CD4-positive, alpha-beta T cell treated with Interleukin-15 for 1 hour (primary cell): ENCODE measurements around the gene AKAP12.
"Not testable (repeated sequence)": the region's sequence is repeated elsewhere in the genome, so short reads cannot be mapped to it uniquely, and the experiment has no call there.

ENCODE experiments used
- DNase-seq: peaks from one replicate; pipeline ENCODE4 v3.0.0-alpha.2; 2020

AKAP12 gene

DNA sequence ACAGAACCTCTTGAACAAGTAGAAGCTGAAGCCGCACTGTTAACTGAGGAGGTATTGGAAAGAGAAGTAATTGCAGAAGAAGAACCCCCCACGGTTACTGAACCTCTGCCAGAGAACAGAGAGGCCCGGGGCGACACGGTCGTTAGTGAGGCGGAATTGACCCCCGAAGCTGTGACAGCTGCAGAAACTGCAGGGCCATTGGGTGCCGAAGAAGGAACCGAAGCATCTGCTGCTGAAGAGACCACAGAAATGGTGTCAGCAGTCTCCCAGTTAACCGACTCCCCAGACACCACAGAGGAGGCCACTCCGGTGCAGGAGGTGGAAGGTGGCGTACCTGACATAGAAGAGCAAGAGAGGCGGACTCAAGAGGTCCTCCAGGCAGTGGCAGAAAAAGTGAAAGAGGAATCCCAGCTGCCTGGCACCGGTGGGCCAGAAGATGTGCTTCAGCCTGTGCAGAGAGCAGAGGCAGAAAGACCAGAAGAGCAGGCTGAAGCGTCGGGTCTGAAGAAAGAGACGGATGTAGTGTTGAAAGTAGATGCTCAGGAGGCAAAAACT lies 111.5 kb downstream of the AKAP12 start:
- DNase-seq, result no peak

DNA sequence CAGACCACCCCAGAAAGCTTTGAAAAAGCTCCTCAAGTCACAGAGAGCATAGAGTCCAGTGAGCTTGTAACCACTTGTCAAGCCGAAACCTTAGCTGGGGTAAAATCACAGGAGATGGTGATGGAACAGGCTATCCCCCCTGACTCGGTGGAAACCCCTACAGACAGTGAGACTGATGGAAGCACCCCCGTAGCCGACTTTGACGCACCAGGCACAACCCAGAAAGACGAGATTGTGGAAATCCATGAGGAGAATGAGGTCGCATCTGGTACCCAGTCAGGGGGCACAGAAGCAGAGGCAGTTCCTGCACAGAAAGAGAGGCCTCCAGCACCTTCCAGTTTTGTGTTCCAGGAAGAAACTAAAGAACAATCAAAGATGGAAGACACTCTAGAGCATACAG lies 112.0 kb downstream of the AKAP12 start:
- no peak for DNase-seq

DNA sequence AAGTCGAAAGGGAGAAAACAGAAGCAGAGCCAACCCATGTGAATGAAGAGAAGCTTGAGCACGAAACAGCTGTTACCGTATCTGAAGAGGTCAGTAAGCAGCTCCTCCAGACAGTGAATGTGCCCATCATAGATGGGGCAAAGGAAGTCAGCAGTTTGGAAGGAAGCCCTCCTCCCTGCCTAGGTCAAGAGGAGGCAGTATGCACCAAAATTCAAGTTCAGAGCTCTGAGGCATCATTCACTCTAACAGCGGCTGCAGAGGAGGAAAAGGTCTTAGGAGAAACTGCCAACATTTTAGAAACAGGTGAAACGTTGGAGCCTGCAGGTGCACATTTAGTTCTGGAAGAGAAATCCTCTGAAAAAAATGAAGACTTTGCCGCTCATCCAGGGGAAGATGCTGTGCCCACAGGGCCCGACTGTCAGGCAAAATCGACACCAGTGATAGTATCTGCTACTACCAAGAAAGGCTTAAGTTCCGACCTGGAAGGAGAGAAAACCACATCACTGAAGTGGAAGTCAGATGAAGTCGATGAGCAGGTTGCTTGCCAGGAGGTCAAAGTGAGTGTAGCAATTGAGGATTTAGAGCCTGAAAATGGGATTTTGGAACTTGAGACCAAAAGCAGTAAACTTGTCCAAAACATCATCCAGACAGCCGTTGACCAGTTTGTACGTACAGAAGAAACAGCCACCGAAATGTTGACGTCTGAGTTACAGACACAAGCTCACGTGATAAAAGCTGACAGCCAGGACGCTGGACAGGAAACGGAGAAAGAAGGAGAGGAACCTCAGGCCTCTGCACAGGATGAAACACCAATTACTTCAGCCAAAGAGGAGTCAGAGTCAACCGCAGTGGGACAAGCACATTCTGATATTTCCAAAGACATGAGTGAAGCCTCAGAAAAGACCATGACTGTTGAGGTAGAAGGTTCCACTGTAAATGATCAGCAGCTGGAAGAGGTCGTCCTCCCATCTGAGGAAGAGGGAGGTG lies 112.9 kb downstream of the AKAP12 start:
- no peak for DNase-seq

DNA sequence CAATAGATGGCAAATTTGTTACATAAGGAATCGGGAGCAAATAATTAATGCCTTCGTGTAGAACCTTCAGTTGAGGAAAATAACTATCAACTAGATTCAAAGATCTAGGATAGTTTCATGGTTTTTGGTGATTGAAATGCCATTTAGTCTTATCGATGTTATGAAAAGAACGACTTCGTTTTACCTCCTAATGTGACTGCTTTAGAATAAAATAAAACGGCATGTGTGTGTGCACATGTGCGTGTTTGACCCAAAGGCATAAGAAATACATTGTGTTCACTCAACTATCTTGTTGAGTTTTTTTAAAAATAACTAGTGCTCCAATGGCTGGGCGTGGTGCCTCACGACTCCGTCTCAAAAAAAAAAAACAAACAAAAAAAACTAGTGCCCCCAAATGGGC lies 114.0 kb downstream of the AKAP12 start:
- no peak for DNase-seq

DNA sequence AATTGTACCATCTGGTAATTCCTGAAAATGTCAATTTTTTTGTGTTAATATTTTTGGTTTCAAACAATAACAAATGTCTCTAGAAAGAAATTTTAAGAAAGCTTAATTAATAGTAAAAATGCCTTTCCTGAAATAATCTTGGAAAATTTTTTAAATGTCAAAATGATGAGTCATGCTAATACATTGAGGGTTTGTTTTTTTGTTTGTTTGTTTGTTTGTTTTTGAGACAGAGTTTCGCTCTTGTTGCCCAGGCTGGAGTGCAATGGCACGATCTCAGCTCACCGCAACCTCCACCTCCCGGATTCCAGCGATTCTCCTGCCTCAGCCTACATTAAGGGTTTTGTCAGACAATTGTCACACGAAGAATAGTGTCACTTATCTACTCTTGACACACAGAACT lies 117.2 kb downstream of the AKAP12 start:
- not testable (repeated sequence) for DNase-seq

DNA sequence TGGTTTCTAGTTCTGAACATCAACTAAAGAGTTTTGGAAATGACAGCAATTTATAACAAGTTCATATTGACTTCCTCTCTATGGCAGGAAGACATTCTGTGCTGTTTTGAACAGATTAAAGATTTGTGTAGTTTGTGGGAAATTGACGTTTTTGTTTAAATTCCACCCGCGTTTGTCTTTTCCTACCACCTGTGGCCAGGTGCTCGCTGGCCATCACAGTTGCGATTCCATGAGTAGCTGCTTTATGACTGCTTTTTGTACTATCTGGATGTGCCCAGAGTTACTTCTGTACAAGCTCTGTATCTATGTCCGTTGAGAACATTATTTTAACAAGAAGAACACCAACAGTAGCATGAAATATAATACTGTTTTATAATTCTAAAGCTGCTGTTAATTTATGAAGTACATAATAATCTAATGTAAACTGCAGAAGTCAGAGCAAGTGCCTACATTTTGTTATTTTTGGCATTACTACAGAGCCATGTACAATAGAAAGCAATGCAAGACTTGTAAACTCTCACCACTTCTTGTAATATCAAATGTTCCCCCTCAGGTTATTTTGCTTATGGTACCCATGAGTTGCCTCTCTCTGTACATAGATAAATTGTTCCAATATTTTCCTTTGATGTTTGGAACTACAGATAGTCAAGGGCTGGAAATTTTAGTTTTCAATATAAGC lies 118.1 kb downstream of the AKAP12 start:
- no peak for DNase-seq

DNA sequence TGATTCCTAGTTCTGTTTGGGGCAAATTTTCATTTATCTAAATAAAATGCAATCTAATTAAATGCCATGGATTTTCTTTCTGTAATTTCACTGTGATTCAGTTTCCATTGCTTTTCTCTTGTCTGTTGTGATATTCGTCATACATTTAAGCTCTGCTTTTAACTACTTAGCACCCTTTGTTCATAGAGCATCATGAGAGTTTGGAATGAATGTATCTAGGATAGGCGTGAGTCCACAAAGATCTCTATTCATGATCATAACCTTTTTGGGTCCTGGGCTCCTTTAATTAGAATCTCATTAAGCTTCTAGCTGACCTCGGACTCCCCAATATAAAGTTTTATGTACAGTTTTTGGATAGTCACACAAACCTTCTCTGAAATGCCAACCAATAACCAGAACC lies 118.7 kb downstream of the AKAP12 start:
- no peak for DNase-seq

DNA sequence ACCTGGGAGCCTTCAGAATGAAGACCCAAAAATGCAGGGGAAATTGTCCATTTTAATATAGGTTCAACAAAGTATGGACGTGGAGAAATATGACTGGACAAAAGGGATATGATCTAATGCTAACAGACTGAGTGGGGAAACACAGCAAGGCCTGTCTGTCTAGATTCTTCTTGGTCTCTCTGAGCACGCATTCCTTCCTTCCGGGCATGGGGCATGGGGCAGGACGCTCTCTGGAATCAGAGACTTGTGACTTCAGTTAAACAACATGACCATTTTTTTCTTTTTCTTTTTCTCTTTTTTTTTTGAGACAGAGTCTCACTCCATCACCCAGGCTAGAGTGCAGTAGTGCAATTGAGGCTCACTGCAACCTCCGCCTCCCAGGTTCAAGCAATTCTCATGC lies 119.7 kb downstream of the AKAP12 start:
- DNase-seq, result no peak

DNA sequence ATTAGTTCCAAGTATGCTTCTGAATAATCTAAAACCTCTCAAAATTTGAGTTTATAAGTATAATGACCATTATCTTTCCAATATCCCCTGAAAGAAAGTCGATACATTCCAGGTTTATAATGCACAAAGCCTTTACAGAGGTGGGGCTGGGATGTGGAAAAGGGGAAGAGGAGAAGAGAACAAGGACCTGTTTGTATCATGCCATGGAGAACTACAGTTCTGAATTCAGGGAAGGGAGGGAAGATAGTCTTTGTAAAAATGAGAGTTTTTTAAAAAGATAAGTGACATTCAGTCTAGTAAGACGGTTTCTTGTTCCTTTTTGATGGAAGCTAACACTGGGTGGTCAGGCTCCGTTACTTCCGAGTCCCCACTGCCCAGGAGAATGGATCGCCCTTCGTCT lies 125.5 kb downstream of the AKAP12 start:
- no peak for DNase-seq

DNA sequence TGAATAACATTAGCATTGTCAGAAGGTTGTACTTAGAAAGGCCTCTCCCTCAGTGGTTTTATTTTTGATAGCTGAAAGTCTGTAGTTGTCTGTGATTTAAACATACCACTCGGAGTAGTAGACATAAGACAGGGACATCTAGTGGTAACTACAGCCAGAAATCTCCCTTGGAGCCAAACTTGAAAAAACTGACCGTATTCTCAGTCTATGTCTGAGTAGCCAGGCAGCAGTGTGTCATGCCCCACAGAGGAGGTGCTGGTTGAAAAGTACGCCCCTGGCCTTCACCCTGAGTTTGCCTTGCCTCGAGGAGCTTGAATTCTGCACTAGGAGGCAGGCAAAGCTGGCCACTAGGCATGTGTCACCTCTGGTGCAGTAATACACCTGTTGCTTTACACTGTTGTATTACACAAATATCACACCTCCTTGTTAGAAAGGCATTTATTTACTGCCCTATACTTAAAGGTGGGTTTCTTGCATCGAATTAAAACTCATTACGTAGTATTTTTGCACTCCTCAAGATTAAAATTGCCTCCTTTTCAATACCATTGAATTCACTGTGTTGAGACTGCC lies 130.8 kb downstream of the AKAP12 start:
- no peak for DNase-seq

DNA sequence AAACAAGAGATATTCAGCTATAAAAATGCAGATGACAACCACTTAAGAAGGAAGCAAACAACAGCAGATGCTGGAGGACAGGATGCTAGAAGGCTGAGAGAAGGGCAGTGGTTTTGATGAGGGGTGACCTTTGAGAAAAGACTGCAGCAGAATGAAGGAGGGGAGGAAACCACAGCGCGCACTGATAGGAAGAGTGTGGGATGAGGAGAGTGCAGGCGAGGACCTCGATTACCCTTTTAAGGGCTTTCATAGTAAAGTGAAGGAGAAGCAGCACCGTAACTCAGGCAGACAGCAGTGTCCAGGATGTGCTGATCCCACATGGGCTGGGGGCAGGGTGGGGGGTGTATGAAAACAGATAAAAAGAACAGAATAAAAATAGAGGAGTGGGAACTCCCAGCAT lies 132.4 kb downstream of the AKAP12 start:
- DNase-seq, result no peak

DNA sequence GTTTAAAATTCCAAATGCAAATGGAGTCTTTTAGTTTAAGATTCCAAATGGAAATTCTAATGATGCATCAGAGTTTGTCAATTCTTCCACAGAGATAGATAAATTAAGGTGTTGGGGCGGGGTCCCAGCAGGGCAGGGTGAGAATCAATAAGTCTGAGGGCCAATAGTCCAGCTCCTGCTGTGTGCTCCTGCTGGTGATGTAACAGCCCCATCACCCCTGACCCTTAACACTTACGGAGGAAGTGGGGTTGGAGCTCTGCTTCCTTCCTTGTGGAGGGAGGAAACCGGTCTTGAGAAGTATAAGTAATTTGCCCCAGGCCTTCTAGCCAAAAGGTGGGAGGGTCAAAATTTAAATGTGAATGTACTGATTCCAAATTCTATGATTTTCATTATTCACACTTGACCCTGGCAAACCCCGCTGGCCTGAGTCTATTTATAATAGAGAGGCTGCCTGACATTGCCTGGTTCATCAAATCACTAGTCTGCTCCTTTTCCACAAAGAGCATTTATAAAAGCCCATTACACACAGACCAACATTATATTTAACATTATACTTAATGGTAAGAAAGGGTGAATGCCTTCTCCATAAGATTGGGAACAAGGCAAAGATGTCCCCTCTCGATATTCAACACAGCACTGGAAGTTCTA lies 134.4 kb downstream of the AKAP12 start:
- DNase-seq, result peak; percentile 26

DNA sequence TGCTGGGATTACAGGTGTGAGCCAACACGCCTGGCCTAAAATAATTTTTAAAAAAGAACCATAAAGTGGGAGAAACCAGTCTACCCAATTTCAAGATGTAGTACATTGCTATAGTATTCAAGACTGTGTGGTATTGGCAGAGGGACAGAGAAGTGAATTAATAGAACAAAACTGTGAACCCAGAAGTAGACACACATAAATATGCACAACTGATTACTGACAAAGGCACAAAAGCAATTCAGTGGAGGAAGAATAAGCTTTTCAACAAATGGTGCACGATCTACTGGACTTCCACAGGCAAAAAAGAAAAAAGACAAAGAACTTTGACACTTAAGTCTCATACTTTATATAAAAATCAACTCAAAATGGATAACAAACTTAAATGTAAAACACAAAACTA lies 136.1 kb downstream of the AKAP12 start:
- DNase-seq, result no peak

DNA sequence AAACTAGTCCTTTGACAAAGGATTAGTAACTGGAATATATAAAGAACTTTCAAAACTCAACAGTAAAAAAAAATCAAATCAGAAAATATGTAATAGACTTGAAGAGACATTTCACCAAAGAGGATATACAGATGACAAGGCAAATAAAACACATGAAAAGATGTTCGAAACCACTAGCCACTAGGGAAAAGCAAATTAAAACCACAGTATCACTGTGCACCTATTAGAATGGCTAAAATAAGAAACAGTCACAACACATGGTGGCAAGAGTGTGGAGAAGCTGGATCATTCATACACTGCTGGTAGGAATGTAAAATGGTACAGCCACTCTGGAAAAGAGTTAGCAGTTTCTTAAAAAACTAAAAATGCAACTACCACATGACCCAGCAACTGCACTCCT lies 136.7 kb downstream of the AKAP12 start:
- DNase-seq, result no peak

DNA sequence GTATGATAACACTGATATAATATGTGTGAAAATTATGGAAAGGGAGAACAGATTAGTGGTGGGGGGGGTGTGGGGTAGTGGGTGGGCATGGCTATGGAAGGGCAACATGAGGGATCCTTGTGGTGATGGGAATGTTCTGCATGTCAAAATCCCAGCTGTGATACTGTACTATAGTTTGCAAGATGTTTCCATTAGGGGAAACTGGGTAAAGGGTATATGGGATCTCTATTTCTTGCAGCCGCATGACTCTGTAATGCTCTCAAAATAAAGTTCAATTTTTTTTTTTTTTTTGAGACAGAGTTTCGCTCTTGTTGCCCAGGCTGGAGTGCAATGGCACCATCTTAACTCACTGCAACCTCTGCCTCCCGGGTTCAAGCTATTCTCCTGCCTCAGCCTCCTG lies 137.3 kb downstream of the AKAP12 start:
- no peak for DNase-seq

DNA sequence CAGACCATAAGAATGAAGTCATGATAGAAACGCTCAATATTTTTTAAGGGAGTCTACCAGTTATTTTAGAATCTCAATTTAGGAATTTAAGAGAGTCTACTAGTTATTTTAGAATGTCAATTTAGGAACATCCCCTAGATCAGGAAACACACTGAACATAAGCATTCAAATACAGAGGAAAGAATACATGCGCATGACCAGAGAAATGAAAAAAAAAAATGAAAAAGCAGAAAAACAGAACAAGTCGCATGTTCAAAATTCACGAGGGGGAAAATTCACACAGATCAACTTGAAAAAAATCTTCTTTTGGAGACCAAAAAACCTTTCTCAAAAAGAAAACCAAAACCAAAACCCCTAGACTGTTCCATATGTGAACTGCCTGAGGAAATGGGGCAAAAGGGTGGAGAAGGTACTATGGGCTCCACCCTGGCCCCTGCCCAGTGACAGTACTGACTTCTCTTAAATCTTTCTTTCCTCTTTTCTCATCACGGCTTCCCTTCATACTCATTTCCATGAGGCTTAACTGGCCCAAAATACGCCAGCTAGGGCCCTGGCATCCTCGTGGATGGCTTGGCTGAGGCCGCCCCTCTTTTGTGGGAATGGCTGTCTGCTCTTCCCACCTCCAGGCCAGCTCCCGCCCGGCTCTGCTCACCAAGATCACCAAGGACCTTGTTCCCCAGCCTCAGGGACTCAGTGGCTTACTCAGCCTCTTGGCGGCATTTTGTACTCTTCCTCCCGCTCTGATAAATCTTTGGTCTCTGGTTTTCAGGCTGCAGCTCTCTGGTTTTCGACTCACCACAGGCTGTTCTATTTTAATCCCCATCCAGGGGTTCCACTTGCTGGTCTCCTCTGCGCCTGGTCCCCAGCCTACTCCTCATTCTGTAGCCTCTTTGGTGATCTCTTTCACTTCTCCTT lies 140.4 kb downstream of the AKAP12 start:
- DNase-seq, result peak; percentile 38

DNA sequence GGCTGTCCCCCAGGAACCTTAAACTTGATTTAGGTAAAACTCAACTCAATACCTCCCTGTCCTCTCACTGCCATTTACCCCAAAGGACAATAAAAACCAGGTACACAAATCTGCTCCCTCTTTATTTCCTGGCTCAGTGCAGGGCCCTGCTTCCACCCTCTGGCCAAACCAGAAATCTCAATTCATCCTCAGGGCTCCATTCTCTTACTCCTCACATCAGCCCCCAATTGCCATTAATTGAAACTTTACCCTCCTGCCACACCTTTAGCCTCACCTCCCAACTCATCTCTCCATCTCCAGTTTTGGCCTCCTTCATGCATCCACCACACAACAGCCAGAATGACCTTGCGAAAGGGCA lies 141.1 kb downstream of the AKAP12 start:
- DNase-seq, result no peak

DNA sequence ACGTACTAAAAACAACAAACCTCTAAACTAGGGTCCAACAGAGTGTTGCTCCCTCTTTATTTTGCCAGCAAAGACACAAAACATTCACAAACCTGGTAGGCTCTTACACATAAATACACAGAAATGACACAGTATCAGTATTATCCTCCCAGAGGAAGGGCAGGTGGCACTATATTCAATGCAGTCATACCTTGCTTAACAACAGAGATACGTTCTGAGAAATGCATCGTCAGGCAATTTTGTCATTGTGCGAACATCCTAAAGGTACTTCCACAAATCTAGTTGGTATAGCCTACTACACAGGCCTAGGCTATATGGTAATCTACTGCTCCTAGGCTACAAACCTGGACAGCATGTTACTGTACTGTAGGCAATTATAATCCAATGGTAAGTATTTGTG lies 142.0 kb downstream of the AKAP12 start:
- no peak for DNase-seq

DNA sequence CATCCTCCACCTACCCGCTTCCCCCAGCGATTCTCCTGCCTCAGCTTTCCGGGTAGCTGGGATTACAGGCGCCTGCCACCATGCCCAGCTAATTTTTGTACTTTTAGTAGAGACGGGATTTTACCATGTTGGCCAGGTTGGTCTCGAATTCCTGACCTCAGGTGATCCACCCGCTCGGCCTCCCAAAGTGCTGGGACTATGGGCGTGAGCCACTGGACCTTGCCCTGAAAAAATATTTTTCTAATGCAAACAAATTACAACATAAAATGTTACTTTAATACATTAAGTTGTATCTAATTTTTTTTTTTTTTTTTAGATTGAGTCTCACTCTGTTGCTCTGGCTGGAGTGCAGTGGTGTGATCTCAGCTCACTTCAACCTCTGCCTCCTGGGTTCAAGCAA lies 142.9 kb downstream of the AKAP12 start:
- not testable (repeated sequence) for DNase-seq

DNA sequence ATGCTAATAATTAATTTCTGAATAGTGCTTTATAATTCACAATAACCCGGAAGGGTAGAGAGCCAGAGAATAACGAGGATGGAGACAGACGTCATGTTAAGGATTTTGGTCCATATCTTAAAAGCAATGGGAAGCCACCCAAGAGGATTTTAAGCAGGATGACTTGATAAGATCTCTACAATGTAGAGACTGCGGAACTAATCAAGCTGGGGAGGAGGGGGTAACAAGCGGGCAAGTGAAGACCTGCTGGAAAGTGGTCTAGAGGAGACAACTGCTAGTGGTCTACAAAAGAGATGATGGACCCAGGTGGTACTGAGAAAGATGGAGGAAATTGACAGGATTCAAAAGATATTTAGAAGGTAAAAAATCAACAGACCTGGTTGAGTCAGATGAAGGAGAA lies 144.4 kb downstream of the AKAP12 start:
- no peak for DNase-seq

DNA sequence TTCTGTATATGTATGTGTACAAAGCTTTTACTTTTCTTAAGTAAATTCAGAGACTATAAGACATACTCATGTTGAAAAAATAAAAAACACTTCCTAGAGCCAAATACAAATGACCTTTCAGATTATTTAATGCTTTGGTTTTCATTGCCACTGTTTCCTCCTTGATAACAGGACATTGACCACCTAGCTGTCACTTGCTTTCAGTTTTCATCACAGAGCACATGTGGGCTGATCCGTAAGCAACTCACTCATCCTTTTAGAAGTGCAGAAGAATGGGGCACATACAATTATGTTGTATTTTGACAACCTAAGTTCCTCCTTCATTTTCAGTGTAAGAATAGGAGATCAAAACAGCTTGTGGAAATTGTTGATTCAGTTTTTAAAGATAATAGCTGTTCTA lies 145.4 kb downstream of the AKAP12 start:
- DNase-seq, result no peak
